T1000 (cell line): ENCODE measurements around the gene SLC44A5.
"Not testable (repeated sequence)": the region's sequence is repeated elsewhere in the genome, so short reads cannot be mapped to it uniquely, and the experiment has no call there.

Source experiments
- DNase-seq: peaks from one replicate; lab custom pipeline; 2025; ENCODE audit warnings: mixed read lengths; lab: John Stamatoyannopoulos, UW

The SLC44A5 gene

DNA sequence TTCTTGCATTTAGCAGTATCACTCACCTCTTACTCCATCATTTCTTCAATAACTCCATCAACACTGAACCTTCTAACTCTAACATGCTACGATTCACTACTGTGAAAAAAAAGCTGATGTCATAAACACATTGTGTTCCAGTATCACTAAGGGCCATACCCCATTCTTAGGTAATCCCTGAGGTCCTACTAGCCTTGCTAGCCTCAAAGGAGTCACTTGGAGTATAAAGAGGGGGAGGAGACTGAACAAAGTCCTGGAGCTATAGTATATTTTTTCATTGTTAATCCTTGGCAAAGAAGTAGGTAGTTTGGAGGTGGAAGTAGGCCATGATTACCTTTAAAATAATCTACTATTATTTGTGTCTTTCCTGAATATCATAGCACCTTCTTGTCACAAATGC, at the start of gene SLC44A5:
Gene SLC44A5 (minus strand): TSS at position 101 of the 400 bp plus-strand sequence. CDS start 69,667 bp downstream, outside the sequence.
- no peak for DNase-seq

DNA sequence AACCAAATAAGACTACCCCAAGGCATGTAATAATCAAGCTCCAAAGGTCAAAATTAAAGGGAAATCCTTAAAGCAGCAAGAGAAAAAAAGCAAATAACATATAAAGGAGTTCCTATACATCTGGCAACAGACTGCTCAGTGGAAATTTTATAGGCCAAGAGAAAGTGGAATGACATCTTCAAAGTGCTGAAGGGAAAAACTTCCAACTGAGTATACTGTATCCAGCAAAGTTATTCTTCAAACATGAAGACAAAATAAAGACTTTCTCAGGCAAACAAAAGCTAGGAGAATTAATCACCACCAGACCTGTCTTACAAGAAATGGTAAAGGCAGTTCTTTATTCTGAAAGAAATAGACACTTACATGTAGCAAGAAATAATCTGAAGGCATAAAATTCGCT, 45.0 kb upstream of the SLC44A5 start:
- no peak for DNase-seq

- DNase-seq = not testable (repeated sequence)
These were observed 36.3 kb upstream of the SLC44A5 start for GRCh38 chr1:75647183-75647582.

GRCh38 chr1:75645153-75645552, 34.2 kb upstream of the SLC44A5 start:
- not testable (repeated sequence) for DNase-seq

DNA sequence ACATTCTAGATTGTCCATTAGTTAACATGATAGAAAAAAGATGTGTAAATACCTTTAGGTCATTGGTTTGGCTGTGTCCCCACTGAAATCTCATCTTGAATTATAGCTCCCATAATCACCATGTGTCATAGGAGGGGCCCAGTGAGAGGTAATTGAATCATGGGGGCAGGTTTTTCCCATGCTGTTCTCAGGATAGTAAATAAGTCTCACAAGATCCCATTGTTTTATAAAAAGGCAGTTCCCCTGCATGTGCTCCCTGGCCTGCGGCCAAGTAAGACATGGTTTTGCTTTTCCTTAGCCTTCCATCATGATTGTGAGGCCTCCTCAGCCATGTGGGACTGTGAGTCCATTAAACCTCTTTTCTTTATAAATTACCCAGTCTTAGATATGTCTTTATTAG, 32.5 kb upstream of the SLC44A5 start:
- DNase-seq = no peak

- no peak for DNase-seq
These were observed 30.4 kb upstream of the SLC44A5 start for GRCh38 chr1:75641325-75641724.

- DNase-seq = no peak
These were observed 29.2 kb upstream of the SLC44A5 start for GRCh38 chr1:75640137-75640536.

- no peak for DNase-seq
These were observed 21.5 kb upstream of the SLC44A5 start for GRCh38 chr1:75632350-75632949.

GRCh38 chr1:75630998-75631397, 20.1 kb upstream of the SLC44A5 start:
- DNase-seq = no peak

DNA sequence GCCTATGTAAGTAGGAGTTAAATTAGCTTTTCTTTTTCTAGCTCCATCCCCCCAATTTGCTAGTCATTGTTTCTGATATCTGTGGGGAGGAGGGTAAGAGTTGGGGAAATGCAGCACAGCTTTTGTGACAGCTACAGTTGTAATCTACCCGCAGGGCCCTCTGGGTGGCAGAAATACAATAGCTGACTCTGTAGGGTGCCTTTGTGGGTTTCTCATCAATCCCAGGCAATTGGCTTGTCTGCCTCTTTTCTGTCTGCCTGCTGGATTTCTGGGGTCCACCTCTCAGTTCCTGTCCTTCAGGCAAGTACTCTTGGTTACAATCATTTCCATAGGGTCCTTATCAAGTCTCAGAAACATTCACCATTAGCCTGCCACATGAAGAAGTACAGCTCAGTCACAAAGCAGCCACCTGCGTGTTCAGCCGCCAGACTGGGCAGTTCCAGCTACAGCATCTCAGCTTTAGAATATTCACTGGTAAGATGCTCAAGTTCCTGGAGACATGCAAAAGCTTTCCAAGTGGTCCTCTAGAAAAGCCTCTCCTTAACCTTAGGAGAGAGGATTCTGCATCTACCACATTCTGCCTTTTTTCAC, 19.2 kb upstream of the SLC44A5 start:
- DNase-seq = no peak

DNA sequence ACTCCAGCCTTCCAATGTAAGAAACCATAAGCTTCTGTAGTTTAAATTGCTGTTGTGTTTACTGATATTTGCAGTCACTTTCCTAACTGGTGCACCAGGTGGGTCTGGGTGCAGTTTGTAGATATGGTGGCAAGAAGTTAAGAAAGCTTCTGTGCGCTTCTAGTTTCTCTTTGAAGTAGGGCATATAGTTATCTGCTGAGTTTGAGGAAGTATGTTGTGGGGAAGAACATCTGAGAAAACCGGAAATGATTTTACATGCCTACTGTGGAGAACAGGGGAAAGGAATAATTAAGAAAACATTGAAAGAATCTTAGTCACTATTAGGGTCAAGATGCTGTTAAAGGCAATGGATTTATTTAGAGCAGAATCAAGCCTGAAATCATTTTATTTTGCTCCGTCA, 14.9 kb upstream of the SLC44A5 start:
- no peak for DNase-seq

GRCh38 chr1:75618382-75618781, 7.5 kb upstream of the SLC44A5 start:
- no peak for DNase-seq

- DNase-seq = no peak
These were observed 5.8 kb upstream of the SLC44A5 start for GRCh38 chr1:75616436-75617433.

DNA sequence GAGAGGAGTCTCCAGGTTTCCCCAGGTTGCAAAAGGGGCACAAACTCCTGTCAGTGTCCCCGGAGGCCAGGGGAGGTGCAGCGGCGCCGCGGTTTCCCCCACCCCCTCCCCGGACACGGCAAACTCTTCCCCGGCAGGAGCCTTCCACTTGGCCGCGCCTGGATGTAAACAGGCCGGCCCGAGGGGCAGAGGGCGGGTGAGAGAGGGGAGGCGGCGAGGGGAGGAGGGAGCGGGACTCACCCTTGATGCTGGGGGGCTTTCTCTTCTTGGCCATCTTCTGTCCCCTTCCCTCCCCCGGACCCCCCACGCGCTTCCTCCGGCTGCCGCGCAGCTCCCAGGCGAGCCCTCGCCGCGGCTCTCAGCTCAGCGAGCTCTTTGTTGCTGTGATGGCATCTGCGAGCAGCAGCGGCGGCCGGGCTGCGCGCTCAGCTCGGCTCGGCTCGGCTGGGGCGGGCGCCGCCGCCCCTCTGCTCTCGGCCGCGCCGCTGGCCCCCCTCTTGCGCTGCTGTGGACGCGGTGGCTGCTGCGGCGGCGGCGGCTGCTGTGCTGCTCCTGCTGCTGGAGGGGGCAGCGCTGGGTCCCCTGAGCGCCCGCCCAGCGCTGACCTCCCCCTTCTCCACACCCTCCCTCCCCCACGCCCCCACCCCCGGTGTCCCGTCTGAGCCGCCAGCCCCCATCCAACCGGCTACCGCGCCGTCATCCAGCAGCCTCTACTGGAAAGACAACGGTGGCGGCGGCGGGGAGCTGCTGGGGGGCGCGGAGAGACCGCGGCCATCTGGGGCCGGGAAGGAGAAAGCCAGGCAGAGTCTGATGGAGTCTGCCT, 4.9 kb upstream of the SLC44A5 start:
- DNase-seq = peak; percentile 35

DNA sequence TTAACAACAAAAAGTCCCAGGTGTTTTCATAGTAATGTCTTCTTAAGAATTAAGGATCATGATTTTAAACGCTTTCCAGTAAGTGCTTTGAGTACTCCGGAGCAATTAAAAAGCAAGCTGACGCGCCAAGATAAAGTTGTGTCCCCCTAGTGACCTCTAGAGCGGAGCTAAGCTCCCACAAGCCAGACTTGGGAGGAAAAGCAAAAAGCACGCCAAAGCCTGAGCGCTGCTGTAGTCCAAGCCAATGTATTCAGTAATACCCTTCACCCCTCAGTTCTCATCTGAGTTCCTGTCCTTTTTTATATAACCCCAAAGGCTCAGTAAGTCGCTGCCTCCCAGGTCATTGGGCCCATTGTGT, 3.5 kb upstream of the SLC44A5 start:
- DNase-seq = no peak

DNA sequence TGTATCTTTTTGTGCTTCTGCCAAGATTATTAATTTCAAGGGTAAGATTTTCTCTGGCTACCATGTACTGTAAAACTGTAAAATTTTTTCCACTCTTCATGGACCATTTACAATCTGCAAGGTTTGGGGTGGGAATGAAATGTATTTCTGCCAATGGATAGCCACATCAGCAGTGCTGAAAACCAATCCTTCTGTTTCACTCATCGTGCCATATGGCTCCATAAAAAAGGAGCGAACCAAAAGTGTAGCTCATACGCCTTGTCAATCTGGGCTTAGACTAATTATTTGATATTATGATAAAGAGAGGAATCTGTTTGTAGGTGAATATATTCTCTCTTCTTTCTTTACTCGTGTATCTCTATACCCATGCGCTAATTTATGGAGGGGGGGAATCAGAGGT, 3.0 kb upstream of the SLC44A5 start:
- no peak for DNase-seq

DNA sequence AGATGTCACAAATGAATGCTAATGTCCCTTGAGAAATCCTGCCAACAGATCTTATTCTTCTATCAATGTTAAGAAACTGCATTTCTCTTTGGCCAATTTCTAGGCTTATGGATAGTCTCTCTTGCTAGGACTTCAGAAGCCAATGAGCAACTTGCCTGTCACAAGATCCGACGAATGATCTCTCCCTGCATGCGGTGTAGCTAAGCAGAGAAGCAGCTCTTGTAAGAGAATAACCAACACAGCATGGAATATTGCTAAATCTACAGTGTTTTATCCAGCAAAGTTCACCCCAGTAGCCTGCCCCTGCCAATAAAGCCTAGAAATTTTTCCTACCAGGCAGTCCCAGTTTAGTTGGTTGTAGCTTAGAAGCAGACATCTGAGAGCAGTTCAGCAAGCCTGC, 2.1 kb upstream of the SLC44A5 start:
- DNase-seq = no peak

DNA sequence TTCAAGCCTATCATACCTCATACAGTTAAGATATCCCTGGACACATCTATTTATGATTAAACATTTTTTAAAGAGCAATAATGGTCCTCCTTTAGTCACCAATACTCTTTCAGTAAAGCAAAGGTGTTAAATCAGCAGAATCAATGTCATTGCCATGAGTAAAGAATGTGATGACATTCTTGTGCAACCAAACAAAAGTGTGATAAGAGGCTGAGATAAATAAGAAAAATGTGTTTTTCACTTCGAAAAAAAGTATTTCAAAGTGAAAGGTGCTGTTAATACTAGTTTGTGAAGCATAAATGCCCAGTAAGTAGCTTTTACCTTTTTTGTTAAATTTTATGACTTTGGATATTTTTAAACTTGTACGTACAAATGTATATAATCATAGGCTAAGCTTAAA, 8.4 kb downstream of the SLC44A5 start:
- DNase-seq = no peak

DNA sequence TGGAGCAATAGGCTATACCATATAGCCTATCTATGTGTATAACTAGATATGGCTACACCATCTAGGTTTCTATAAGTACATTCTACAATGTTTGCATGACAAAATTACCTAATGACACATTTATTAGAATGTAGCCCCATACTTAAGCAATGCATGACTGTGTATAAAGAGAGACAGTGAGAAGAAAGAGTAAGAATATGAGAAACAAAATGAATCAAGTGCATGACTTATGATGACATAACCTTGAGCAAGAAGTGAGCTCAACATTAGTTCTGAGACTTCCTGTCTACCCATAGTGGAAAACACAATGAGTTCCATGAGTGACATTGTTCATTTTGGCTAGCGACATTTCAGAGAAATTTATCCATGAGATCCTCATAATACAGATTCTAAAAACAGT, 10.1 kb downstream of the SLC44A5 start:
- no peak for DNase-seq

DNA sequence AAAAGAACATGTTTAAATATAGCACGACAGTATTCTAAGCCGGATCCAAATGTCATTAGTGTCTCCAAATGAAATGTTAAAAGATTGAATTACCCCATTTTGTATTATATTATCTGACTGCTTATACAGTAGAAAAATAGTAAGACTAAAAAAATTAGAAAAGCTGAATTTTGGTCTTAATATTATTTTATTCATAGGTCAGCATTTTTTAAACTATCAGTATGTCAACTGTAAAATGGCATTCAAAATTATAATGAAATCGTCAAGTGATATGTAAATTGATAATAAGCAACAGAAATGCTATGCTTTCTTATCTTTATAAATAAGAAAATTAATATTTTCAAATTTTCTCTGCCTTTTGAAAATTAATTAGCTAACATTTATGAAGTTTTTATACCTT, 16.6 kb downstream of the SLC44A5 start:
- no peak for DNase-seq

DNA sequence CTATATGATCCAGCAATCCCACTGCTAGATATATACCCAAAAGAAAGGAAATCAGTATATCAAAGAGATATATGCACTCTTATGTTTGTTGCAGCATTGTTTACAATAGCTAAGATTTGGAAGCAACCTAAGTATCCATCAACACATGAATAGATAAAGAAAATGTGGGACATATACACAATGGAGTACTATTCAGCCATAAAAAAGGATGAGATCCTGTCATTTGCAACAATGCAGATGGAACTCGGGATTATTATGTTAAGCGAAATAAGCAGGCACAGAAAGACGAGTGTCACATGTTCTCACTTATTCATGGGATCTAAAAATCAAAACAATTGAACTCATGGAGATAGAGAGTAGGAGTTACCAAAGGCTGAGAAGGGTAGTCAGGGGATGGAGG, 17.5 kb downstream of the SLC44A5 start:
- not testable (repeated sequence) for DNase-seq

- no peak for DNase-seq
These were observed 21.3 kb downstream of the SLC44A5 start for GRCh38 chr1:75589637-75590036.
